Measurements from ENCODE around the gene WNT16.

DNA sequence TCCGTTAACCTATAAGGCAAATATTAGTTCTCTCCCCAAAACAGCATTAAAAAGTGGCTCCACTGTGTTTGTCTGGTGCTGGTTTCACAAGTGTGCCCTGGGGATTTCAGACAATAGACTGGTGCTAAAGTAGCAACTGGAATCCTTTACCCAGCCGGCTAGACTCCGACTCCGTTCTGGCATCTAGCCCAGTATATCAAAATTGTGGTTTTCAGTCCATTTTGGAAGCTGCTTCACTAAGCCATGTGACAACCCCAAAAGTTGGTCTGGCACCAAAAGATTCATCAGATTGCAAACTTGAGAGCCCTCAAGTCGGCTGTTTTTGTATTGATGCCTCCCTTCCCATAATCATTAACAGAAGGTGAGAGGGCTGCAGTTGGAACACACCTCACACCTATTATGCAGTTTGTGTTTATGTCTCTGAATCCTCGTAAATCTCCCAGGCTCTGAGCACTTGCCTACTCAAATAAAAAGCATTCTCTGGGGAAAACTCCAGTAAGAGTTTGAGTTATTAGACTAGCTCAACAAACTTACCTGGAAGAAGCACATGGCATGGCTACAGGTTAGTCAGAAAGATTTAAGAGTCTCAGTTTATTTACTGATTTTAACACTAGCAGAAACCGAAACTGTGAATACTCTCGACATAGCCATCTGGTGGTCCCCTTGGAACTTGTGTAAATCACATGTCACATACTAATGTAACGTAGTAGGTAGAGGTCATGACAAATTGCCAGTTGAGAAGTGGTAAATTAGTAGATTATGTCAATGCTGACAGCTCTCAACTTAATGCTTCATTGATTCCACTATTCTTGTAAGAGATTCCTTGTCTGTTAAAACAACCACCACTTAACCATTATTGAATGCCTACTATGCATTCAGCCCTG, 14.8 kb upstream of the WNT16 start:
- TF ChIP-seq, protein P1, sequence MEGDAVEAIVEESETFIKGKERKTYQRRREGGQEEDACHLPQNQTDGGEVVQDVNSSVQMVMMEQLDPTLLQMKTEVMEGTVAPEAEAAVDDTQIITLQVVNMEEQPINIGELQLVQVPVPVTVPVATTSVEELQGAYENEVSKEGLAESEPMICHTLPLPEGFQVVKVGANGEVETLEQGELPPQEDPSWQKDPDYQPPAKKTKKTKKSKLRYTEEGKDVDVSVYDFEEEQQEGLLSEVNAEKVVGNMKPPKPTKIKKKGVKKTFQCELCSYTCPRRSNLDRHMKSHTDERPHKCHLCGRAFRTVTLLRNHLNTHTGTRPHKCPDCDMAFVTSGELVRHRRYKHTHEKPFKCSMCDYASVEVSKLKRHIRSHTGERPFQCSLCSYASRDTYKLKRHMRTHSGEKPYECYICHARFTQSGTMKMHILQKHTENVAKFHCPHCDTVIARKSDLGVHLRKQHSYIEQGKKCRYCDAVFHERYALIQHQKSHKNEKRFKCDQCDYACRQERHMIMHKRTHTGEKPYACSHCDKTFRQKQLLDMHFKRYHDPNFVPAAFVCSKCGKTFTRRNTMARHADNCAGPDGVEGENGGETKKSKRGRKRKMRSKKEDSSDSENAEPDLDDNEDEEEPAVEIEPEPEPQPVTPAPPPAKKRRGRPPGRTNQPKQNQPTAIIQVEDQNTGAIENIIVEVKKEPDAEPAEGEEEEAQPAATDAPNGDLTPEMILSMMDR (IDR thresholded peaks at IDR 0.05), result no peak
- no peak for TF ChIP-seq POLR2A (IDR thresholded peaks at IDR 0.05)

Measured in lower leg skin (tissue), 3 donors.